Mucosa of descending colon (tissue), 3 donors: ENCODE data around the gene ZER1. TPM values are rescaled to one million over a fixed set of nuclear protein-coding genes. Genes with fewer than 3 reads are reported as not detected.

Experiments
- ATAC-seq: fragments of 200-7000 bp; cut with Tn5 transposase; one replicate; pipeline ENCODE4 v1.9.1; 2020; ENCODE audit warnings: mild to moderate bottlenecking, moderate library complexity
- DNase-seq, 3 donors: peaks; one replicate each; pipeline ENCODE4 v3.0.0-alpha.2; 2020
- H3K36me3 ChIP-seq: fragments of 200-600 bp; one replicate; pipeline ENCODE4 v1.8.0; 2021; ENCODE audit warnings: low read depth, mild to moderate bottlenecking
- H3K4me1 ChIP-seq: fragments of 200-600 bp; one replicate; pipeline ENCODE4 v1.8.0; 2021; ENCODE audit warnings: low read depth, mild to moderate bottlenecking
- H3K4me3 ChIP-seq: fragments of 200-600 bp; one replicate; pipeline ENCODE4 v1.8.0; 2021; ENCODE audit warnings: mild to moderate bottlenecking
- H3K9me3 ChIP-seq: fragments of 200-600 bp; one replicate; pipeline ENCODE4 v1.8.0; 2021; ENCODE audit warnings: mild to moderate bottlenecking
- CTCF ChIP-seq: fragments of 200-600 bp; IDR thresholded peaks from one replicate; pipeline ENCODE4 v1.8.0; 2022; ENCODE audit warnings: antibody characterized with exemption, mild to moderate bottlenecking
- intact Hi-C, 2 donors: fragments of 100-400 bp; cut with DNase I in 1 of 2; cut with micrococcal nuclease in 1 of 2; formaldehyde crosslinking; loops; one replicate each; pipeline versions ENCODE4 v1.11.0 to v1.11.1; 2022; cut with DNase I, micrococcal nuclease
- total RNA-seq, 3 donors: library from RNA; stranded (reverse); fragmentation: NEBNext Ultra II Directional in 2 of 3; extraction: Animal tissue kit (Norgen Biotek cat#: 25700) in 2 of 3; gene quantifications; one replicate each; pipeline versions ENCODE4 v1.2.1 to v1.2.4, GENCODE V29; 2021 to 2023
- donor health status: DM: no; HTN: no; CAD: no; lungs with moderate emphysema.
- donor health status: DM: no; HTN: no; CAD: no.
- donor health status: DM: no; HTN: yes; CAD: no.

Gene ZER1
- total RNA-seq, 3 donors from 2014 or later = 54.7 to 71.3 (median 68.8) TPM

- H3K36me3 ChIP-seq = no peaks in the 10 kb centered on the region
- no peaks in the 10 kb centered on the region for H3K9me3 ChIP-seq
- TF ChIP-seq CTCF = no peak
- no peak for ATAC-seq
- intact Hi-C loops = no loop called here
- DNase-seq = peak in 1 of 3 donors; percentile 23
- no peaks in the 10 kb centered on the region for H3K4me1 ChIP-seq
- H3K4me3 ChIP-seq = no peak overlapping the region
These were observed 58.3 kb downstream of the ZER1 start for GRCh38 chr9:128713411-128713780.

- peak in 2 of 3 donors; percentile 17 to 33 for DNase-seq
- H3K9me3 ChIP-seq = no peaks in the 10 kb centered on the region
- peak; percentile 22 for ATAC-seq
- H3K4me3 ChIP-seq = no peak overlapping the region
- no peak for TF ChIP-seq CTCF
- no peaks in the 10 kb centered on the region for H3K36me3 ChIP-seq
- intact Hi-C loops = no loop called here
- H3K4me1 ChIP-seq = no peaks in the 10 kb centered on the region
These were observed 59.0 kb downstream of the ZER1 start for GRCh38 chr9:128712451-128713410.

GRCh38 chr9:128707446-128707845 lies 64.3 kb downstream of the ZER1 start:
- Histone ChIP-seq H3K4me3 (no peak overlapping the region), H3K9me3 (no peaks in the 10 kb centered on the region), H3K4me1 (no peaks in the 10 kb centered on the region), H3K36me3 (no peaks in the 10 kb centered on the region)
- ATAC-seq = no peak
- TF ChIP-seq CTCF = no peak
- DNase-seq = no peak
- intact Hi-C loops = no loop called here

GRCh38 chr9:128706671-128707381 lies 64.9 kb downstream of the ZER1 start:
- Histone ChIP-seq H3K4me3 (no peak overlapping the region), H3K36me3 (no peaks in the 10 kb centered on the region), H3K4me1 (peaks cover 1% of the 10 kb centered on the region), H3K9me3 (no peaks in the 10 kb centered on the region)
- ATAC-seq = no peak
- DNase-seq = peak in 2 of 3 donors; percentile 22 to 38
- TF ChIP-seq CTCF = no peak
- intact Hi-C loops = no loop called here

GRCh38 chr9:128706045-128706444 lies 65.7 kb downstream of the ZER1 start:
- DNase-seq = no peak
- intact Hi-C loops = no loop called here

More at GRCh38 chr9:128706045-128706444, 65.7 kb downstream of the ZER1 start:
- no peak for ATAC-seq
- H3K36me3 ChIP-seq = no peaks in the 10 kb centered on the region
- peaks cover 4% of the 10 kb centered on the region for H3K4me1 ChIP-seq
- no peaks in the 10 kb centered on the region for H3K9me3 ChIP-seq
- TF ChIP-seq CTCF = no peak
- no peak overlapping the region for H3K4me3 ChIP-seq
